Uterus (tissue), 4 donors: ENCODE results near the gene CKS1B. TPM values are rescaled to one million over a fixed set of nuclear protein-coding genes. Genes with fewer than 3 reads are reported as not detected.

Experiments
- DNase-seq, 2 donors: peaks; one replicate each; pipeline ENCODE4 v3.0.0-alpha.2; 2019 to 2020
- H3K27ac ChIP-seq, 2 donors: fragments of 200-600 bp; sonication (generic); 1 replicate in 1 of 2; 2 replicates in 1 of 2; pipeline ENCODE4 v1.5.1; 2016 to 2018
- H3K27me3 ChIP-seq, 2 donors: fragments of 200-600 bp; sonication (generic); one replicate each; pipeline ENCODE4 v1.5.1; 2018 to 2019; ENCODE audit warnings: control low read depth in 1 of 2
- H3K36me3 ChIP-seq, 2 donors: fragments of 200-600 bp; sonication (generic); one replicate each; pipeline ENCODE4 v1.5.1; 2019; ENCODE audit warnings: control low read depth in 1 of 2
- H3K4me1 ChIP-seq, 2 donors: fragments of 200-600 bp; sonication (generic); one replicate each; pipeline ENCODE4 v1.5.1; 2018 to 2019; ENCODE audit warnings: control low read depth in 1 of 2
- H3K4me3 ChIP-seq, 2 donors: fragments of 200-600 bp; sonication (generic); 1 replicate in 1 of 2; 2 replicates in 1 of 2; pipeline ENCODE4 v1.5.1; 2018 to 2019; ENCODE audit warnings: mild to moderate bottlenecking in 1 of 2
- H3K9me3 ChIP-seq, 2 donors: fragments of 200-600 bp; sonication (generic); one replicate each; pipeline ENCODE4 v1.5.1; 2019; ENCODE audit warnings: control low read depth in 1 of 2
- POLR2A ChIP-seq, 2 donors: fragments of 450-650 bp; IDR thresholded peaks; one replicate each; pipeline ENCODE4 v1.6.1; 2016; ENCODE audit warnings: antibody characterized with exemption in 2 of 2, mild to moderate bottlenecking in 1 of 2, moderate library complexity in 1 of 2
- intact Hi-C: fragments of 100-400 bp; cut with DNase I; formaldehyde crosslinking; loops from one replicate; pipeline ENCODE4 v1.15.1; 2023; ENCODE audit warnings: low total_unique reads
- total RNA-seq, 4 donors: library from RNA; depleted of rRNA in 3 of 4; stranded (reverse); fragments of >200 nt in 3 of 4; gene quantifications; one replicate each; pipeline versions ENCODE4 v1.1.0 to v1.2.4, GENCODE V29; 2014 to 2023
- TF ChIP-seq, protein P1 (sequence below), 4 experiments: fragments of 200-600 bp in 2 of 4; fragments of 450-650 bp in 2 of 4; sonication (generic) in 2 of 4; IDR thresholded peaks; one replicate each; pipeline ENCODE4 v1.5.1; 2016 to 2019; ENCODE audit warnings: antibody characterized with exemption in 4 of 4, mild to moderate bottlenecking in 2 of 4, moderate library complexity in 1 of 4
- donor health status: DM: yes; HTN: yes; CAD: no.

The CKS1B gene
- total RNA-seq, 4 donors from 2014 or later, result 14.1 to 52.7 (median 22.8) TPM

DNA sequence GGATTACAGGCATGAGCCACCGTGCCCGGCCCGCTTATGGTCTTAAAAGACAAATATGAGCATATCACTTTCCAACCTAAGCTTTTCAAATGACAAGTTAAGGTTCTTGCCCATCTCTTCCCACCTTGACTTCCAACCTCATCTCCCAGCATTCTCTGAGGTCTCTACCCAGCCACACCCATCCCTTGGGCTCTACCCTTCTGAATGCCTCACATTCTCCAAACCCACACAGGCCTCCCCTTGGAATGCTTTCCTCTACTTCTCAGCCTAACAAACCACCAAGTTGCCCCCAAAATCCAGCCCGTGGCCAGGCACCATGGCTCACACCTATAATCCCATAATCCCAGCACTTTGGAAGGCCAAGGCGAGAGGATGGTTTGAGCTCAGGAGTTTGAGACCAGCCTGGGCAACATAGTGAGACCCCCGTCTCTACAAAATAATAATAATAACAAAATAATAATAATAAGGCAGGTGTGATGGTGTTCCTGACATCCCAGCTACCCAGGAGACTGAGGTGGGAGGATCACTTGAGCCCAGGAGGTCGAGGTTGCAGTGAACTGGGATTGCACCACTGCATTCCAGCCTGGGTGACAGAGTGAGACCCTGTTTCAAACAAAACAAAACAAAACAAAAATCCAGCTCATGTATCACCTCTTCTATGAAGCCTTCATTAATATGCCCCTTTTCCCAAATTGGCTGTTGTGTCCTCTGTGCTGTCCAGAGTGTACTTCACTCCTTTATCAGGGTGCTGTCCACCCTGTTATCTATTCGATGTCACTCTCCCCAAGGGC lies 47.9 kb downstream of the CKS1B start:
- no peaks in the 10 kb centered on the region for H3K27me3 ChIP-seq
- intact Hi-C loops, result no loop called here
- H3K36me3 ChIP-seq, result no peaks in the 10 kb centered on the region
- H3K4me3 ChIP-seq, result no peak overlapping the region
- DNase-seq, result no peak
- H3K4me1 ChIP-seq, result peaks cover 0 to 10% of the 10 kb centered on the region in 2 donors
- H3K27ac ChIP-seq, result no peak overlapping the region
- TF ChIP-seq, protein P1, sequence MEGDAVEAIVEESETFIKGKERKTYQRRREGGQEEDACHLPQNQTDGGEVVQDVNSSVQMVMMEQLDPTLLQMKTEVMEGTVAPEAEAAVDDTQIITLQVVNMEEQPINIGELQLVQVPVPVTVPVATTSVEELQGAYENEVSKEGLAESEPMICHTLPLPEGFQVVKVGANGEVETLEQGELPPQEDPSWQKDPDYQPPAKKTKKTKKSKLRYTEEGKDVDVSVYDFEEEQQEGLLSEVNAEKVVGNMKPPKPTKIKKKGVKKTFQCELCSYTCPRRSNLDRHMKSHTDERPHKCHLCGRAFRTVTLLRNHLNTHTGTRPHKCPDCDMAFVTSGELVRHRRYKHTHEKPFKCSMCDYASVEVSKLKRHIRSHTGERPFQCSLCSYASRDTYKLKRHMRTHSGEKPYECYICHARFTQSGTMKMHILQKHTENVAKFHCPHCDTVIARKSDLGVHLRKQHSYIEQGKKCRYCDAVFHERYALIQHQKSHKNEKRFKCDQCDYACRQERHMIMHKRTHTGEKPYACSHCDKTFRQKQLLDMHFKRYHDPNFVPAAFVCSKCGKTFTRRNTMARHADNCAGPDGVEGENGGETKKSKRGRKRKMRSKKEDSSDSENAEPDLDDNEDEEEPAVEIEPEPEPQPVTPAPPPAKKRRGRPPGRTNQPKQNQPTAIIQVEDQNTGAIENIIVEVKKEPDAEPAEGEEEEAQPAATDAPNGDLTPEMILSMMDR (IDR thresholded peaks at IDR 0.05), result no peak
- TF ChIP-seq POLR2A (IDR thresholded peaks at IDR 0.05), result no peak
- H3K9me3 ChIP-seq, result no peaks in the 10 kb centered on the region

DNA sequence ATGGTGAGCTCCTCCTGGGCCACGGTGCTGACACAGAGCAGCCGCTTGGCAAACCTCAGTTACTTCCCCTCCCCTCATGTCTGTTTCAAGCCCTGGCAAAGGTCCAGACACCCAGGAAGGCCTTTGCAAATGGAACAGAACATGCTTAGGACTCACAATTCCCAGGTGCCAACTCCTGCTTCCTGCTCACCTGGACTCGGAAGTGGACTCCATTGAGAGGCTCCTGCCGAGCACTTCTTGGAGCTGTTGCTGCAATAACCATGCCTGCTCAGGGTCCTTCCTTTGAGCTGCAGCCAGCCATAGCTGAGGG lies 48.4 kb downstream of the CKS1B start:
- no peaks in the 10 kb centered on the region for H3K27me3 ChIP-seq
- DNase-seq, result no peak
- H3K36me3 ChIP-seq, result no peaks in the 10 kb centered on the region
- TF ChIP-seq, protein P1 (IDR thresholded peaks at IDR 0.05), result no peak
- TF ChIP-seq POLR2A (IDR thresholded peaks at IDR 0.05), result no peak
- H3K4me1 ChIP-seq, result peaks cover 0 to 6% of the 10 kb centered on the region in 2 donors
- intact Hi-C loops, result no loop called here
- no peak overlapping the region for H3K27ac ChIP-seq
- H3K4me3 ChIP-seq, result no peak overlapping the region
- H3K9me3 ChIP-seq, result no peaks in the 10 kb centered on the region

DNA sequence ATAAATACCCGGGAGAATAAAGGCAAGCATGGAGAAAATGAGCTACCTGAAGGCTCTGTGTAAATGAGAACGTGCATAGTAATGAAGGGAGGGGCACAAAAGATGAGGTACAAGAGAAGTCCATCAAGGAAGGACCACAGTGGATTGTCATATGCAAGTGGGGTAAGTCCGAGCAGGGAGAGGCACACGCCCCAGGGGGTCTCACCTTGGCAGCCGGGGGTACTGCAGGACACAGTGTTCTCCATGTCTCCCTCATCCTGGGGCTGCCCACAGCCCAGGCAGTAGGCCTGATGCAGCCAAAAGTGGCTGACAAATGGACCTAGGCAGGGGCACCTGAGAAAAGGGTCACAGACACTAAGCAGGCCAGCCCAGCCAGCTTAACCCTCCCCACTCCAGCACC lies 49.1 kb downstream of the CKS1B start:
- no peak for TF ChIP-seq POLR2A (IDR thresholded peaks at IDR 0.05)
- TF ChIP-seq, protein P1 (IDR thresholded peaks at IDR 0.05), result no peak
- no peaks in the 10 kb centered on the region for H3K9me3 ChIP-seq
- H3K27me3 ChIP-seq, result no peaks in the 10 kb centered on the region
- H3K4me1 ChIP-seq, result no peaks in the 10 kb centered on the region
- H3K27ac ChIP-seq, result no peak overlapping the region
- no peaks in the 10 kb centered on the region for H3K36me3 ChIP-seq
- no peak for DNase-seq
- intact Hi-C loops, result no loop called here
- H3K4me3 ChIP-seq, result no peak overlapping the region

DNA sequence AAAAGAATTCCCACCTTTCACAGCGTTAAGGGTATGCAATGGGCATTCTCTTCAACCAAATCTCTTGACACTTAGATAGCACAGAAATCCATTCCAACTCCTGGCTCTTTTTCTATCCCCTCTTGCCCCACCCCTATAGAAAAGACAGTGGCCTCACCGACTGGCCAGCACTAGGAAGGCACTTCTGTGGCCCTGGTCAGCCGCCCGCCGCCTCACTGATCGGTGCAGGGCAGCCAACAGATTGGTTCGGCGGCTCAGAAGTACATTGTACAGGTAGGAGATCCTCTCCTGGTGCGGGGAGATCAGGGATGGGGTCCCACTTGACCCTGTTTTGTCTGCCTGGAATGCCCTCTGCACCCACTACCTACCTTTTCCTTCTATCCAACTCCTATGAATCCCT lies 49.8 kb downstream of the CKS1B start:
- TF ChIP-seq, protein P1 (IDR thresholded peaks at IDR 0.05), result no peak
- no peak for TF ChIP-seq POLR2A (IDR thresholded peaks at IDR 0.05)
- no peaks in the 10 kb centered on the region for H3K4me1 ChIP-seq
- no peaks in the 10 kb centered on the region for H3K9me3 ChIP-seq
- no peak for DNase-seq
- intact Hi-C loops, result no loop called here
- H3K4me3 ChIP-seq, result no peak overlapping the region
- H3K27ac ChIP-seq, result no peak overlapping the region
- no peaks in the 10 kb centered on the region for H3K36me3 ChIP-seq
- no peaks in the 10 kb centered on the region for H3K27me3 ChIP-seq

DNA sequence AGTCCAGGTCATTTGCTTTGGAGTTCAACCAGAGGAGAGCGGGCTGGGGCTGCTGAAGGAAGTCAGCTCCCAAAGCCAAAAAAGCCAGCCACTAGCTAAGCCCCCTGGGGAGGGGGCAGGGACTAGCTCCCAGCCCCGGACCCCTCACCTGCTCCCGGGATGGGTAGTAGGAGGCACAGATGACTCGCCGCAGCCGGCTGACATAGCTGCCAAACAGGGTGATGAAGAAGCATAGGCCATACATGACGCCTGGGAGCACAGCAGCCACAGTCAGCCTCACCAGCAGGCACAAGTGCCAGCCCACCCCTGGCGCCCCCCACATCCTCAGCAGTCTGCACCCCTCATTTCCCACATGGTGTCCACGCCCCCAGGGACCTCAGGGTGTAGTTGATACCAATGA lies 51.7 kb downstream of the CKS1B start:
- TF ChIP-seq POLR2A (IDR thresholded peaks at IDR 0.05), result no peak
- TF ChIP-seq, protein P1 (IDR thresholded peaks at IDR 0.05), result no peak
- no peak for DNase-seq
- no peaks in the 10 kb centered on the region for H3K9me3 ChIP-seq
- intact Hi-C loops, result no loop called here
- H3K36me3 ChIP-seq, result no peaks in the 10 kb centered on the region
- no peak overlapping the region for H3K4me3 ChIP-seq
- no peak overlapping the region for H3K27ac ChIP-seq
- no peaks in the 10 kb centered on the region for H3K4me1 ChIP-seq
- H3K27me3 ChIP-seq, result no peaks in the 10 kb centered on the region
